Tongue (tissue), 2 donors: Measurements from ENCODE around the gene PITX3. TPM values are rescaled to one million over a fixed set of nuclear protein-coding genes. Genes with fewer than 3 reads are reported as not detected.
A peak's percentile ranks its signal among the peaks of the same experiment; 100 is the strongest.
"Not testable (repeated sequence)": the region's sequence is repeated elsewhere in the genome, so short reads cannot be mapped to it uniquely, and the experiment has no call there.

ENCODE experiments used
- DNase-seq: peaks from one replicate; pipeline ENCODE4 v3.0.0-alpha.2; 2015
- total RNA-seq: library from RNA; depleted of rRNA; stranded (reverse); fragments of >200 nt; gene quantifications from one replicate; pipeline ENCODE4 v1.2.3, GENCODE V29; 2014

Gene PITX3
- total RNA-seq, 1 donor from 2014 or later: 3.2 TPM

GRCh38 chr10:102225646-102226541 lies 15.4 kb downstream of the PITX3 start, which contains the start of gene ELOVL3:
TSS of gene ELOVL3 (plus strand) at chr10:102226299. CDS start at chr10:102226549, 250 bp downstream.
- peak; percentile 98 for DNase-seq

GRCh38 chr10:102222797-102223196 lies 18.5 kb downstream of the PITX3 start:
- DNase-seq: no peak

- peak; percentile 11 for DNase-seq
Measured at GRCh38 chr10:102220612-102221011, 20.7 kb downstream of the PITX3 start.

GRCh38 chr10:102219370-102219769 lies 21.9 kb downstream of the PITX3 start:
- no peak for DNase-seq

GRCh38 chr10:102213599-102213998 lies 27.7 kb downstream of the PITX3 start:
- not testable (repeated sequence) for DNase-seq

GRCh38 chr10:102211615-102212299 lies 29.6 kb downstream of the PITX3 start:
- no peak for DNase-seq

- DNase-seq: peak; percentile 40
Measured at GRCh38 chr10:102208311-102209035, 32.8 kb downstream of the PITX3 start.

GRCh38 chr10:102202386-102202785 lies 38.9 kb downstream of the PITX3 start:
- DNase-seq: no peak

GRCh38 chr10:102200751-102201640 lies 40.3 kb downstream of the PITX3 start:
- no peak for DNase-seq

- DNase-seq: no peak
Measured at GRCh38 chr10:102198027-102198426, 43.3 kb downstream of the PITX3 start.

GRCh38 chr10:102196893-102197292 lies 44.4 kb downstream of the PITX3 start:
- DNase-seq: no peak

GRCh38 chr10:102195296-102195870 lies 45.9 kb downstream of the PITX3 start:
- DNase-seq: no peak

- no peak for DNase-seq
Measured at GRCh38 chr10:102191956-102192355, 49.4 kb downstream of the PITX3 start.

- DNase-seq: not testable (repeated sequence)
Measured at GRCh38 chr10:102188941-102189898, 52.1 kb downstream of the PITX3 start.

- no peak for DNase-seq
Measured at GRCh38 chr10:102188298-102188940, 52.9 kb downstream of the PITX3 start.

GRCh38 chr10:102185811-102186527 lies 55.3 kb downstream of the PITX3 start:
- DNase-seq: peak; percentile 28

- DNase-seq: no peak
Measured at GRCh38 chr10:102185272-102185671, 56.0 kb downstream of the PITX3 start.

GRCh38 chr10:102184606-102185005 lies 56.7 kb downstream of the PITX3 start:
- no peak for DNase-seq
